OCI-M2 (cell line): ENCODE measurements around the gene TMED10.

Experiments used
- DNase-seq: peaks from one replicate; lab custom pipeline; 2025; ENCODE audit not compliant: unreplicated experiment; lab: John Stamatoyannopoulos, UW

The TMED10 gene

DNA sequence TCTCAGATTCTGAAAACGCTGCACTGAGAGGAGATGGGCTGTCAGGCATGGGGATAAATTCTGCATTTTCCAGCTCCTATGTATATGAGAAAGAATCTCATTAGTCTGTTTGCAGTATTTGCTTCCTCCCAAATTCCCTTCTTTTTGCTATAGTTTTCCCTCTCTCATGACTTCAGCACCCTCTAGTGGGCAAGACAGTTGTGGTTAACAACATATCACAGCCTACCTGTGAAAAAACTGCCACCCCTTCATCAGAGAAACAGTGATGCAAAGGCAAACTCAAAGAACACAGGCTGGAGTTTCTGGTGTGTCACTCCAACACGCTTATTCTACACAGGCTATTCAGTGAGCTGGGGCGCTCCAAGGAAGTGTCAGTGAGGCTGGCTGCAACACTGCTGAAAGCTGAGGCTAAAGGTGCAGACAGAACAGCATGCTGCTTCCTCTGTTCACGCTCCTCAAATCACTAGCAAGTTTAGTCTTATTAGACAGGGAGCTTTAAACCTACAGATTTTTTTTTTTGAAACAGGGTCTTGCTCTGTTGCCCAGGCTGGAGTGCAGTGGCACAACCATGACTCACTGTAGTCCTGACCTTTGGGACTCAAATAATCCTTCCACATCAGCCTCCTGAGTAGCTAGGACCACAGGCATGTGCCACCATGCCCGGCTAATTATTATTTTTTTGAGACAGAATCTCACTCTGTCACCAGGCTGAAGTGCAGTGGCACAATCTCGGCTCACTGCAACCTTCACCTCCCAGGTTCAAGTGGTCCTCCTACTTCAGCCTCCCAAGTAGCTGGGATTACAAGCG lies 87.6 kb downstream of the TMED10 start:
- no peak for DNase-seq

DNA sequence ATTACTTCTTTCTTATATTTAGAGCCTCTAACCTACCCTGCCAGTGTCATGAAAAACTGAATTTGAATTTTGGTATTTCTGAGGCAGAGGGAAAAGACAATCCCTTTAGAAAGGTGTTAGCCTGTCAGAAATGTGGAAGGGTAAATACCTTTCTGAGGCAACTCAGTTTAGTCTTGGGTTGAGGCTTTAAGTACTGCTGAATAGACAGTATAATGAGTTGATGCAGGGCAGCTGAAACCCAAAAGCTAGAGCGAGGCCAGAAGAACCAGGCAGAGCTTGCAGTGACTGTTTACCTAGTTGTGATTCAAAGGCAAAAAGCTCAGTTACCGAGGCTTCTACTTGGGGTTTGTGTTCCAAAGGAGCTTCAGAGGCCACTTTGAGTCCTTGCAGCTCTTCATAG lies 88.3 kb downstream of the TMED10 start:
- DNase-seq, result no peak

DNA sequence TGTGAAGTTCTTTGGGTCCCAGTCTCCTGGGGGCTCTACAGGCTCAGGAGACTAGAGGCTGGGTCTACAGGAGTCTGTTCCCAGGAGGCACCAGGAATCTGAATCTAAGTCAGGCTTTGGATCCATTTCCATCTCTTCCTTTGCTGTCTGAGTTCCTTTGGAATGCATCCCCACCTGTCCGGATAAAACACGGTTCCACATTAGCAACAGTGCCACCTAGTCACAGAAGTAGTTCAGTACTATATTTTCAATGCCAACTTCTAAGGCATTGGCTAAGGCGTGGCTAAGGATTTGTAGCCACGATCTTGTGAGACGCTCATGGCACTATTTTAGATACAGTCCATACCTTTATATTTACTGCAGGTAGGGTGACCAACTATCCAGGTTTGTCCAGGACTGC lies 91.9 kb downstream of the TMED10 start:
- no peak for DNase-seq

DNA sequence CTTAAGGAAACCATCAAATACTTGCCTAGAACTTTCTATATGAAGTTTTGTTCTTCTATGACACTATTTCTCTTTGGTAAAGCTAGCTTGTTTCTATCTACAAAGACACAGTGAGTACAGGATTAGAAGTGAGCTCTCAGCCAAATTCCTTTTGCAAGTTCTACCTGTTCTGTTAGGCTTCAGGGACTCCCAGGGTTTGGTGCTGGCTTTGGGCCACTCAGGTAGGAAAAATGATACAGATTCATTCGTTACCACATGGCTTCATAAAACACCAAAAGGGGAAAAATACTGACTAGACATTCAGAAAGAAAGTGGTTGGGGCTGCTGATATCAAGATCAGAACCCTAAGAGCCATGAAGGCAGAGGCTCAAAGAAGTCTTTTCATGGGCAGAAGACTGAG lies 93.1 kb downstream of the TMED10 start:
- no peak for DNase-seq

DNA sequence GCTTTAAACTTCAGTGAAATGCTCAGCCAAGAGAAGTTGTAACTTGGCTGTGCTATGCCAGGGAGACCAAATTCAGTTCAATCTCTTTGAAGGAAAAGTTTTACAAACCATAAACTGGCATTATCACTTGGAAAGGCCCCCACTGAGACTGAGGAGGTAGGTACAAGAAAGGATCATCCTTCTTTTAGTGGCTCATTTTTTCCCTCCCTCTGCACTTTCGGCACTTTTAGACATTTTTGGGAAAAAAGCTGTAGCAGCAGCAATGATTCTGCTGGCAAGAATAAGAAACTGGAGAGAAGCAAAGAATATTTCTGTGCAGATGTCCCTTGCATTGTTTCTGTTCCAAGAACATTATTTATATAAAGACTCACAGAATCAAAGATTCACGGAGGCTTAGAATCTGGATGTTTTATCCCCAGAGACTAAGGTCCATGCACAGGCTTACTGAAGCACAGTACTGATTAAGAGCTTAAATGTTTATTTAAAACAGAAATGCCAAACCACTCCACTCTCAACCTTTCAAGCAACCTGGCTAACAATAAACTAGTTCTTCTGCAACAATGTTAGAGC lies 94.7 kb downstream of the TMED10 start:
- no peak for DNase-seq
